ENCODE results near the gene NCAPD2. TPM values are rescaled to one million over a fixed set of nuclear protein-coding genes. Genes with fewer than 3 reads are reported as not detected.

The NCAPD2 gene
- total and polyA plus RNA-seq, 4 donors, result 5.8 to 30.7 (median 15.8) TPM

DNA sequence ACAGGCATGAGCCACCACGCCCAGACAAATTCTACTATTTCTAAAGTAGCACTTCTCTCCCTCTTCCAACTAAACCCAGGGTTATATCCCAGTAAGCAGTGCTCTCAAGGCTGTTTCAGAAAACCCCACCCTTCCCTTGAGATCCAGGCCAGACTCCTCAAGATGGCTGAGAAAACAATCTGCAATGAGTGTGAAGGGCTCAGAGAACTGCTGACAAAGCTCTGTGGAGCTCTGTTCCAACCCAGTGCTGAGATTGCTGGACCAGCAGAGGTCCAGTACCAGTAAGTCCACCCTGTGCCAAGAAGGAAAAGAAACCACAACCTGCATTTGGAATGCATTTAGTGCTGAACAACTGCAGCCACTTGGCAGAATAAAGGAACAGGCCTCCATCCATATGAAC lies 65.6 kb downstream of the NCAPD2 start:
- peaks cover 0 to 7% (median 0%) of the 10 kb centered on the region in 5 donors for H3K4me1 ChIP-seq (ENCODE audit: control insufficient read depth in 5 of 5, insufficient read depth in 5 of 5, low read length in 5 of 5)
- H3K27ac ChIP-seq (ENCODE audit: low read depth in 1 of 2, low read length in 1 of 2), result no peak overlapping the region
- no peak for ATAC-seq (ENCODE audit: insufficient read depth, low FRiP score)
- peaks cover 33 to 49% (median 47%) of the 10 kb centered on the region in 4 donors for H3K36me3 ChIP-seq (ENCODE audit: control insufficient read depth in 4 of 4, insufficient read depth in 4 of 4, low read length in 4 of 4)
- DNase-seq, result no peak
- no peak overlapping the region for H3K9ac ChIP-seq (ENCODE audit: insufficient read depth in 1 of 2, low read length in 2 of 2)
- TF ChIP-seq, protein P1, sequence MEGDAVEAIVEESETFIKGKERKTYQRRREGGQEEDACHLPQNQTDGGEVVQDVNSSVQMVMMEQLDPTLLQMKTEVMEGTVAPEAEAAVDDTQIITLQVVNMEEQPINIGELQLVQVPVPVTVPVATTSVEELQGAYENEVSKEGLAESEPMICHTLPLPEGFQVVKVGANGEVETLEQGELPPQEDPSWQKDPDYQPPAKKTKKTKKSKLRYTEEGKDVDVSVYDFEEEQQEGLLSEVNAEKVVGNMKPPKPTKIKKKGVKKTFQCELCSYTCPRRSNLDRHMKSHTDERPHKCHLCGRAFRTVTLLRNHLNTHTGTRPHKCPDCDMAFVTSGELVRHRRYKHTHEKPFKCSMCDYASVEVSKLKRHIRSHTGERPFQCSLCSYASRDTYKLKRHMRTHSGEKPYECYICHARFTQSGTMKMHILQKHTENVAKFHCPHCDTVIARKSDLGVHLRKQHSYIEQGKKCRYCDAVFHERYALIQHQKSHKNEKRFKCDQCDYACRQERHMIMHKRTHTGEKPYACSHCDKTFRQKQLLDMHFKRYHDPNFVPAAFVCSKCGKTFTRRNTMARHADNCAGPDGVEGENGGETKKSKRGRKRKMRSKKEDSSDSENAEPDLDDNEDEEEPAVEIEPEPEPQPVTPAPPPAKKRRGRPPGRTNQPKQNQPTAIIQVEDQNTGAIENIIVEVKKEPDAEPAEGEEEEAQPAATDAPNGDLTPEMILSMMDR (IDR thresholded peaks at IDR 0.05; ENCODE audit: control extremely low read depth, extremely low read depth), result no peak
- no peaks in the 10 kb centered on the region for H3K9me3 ChIP-seq (ENCODE audit: control insufficient read depth in 4 of 4, insufficient read depth in 3 of 4, low read length in 3 of 4)
- 70 to 86% methylated on average over 1 of the region's 1 CpG for WGBS, 2 donors
- H3K27me3 ChIP-seq (ENCODE audit: control insufficient read depth in 3 of 3, insufficient read depth in 3 of 3, low read length in 2 of 3), result no peaks in the 10 kb centered on the region
- H3K4me3 ChIP-seq, result no peak overlapping the region

DNA sequence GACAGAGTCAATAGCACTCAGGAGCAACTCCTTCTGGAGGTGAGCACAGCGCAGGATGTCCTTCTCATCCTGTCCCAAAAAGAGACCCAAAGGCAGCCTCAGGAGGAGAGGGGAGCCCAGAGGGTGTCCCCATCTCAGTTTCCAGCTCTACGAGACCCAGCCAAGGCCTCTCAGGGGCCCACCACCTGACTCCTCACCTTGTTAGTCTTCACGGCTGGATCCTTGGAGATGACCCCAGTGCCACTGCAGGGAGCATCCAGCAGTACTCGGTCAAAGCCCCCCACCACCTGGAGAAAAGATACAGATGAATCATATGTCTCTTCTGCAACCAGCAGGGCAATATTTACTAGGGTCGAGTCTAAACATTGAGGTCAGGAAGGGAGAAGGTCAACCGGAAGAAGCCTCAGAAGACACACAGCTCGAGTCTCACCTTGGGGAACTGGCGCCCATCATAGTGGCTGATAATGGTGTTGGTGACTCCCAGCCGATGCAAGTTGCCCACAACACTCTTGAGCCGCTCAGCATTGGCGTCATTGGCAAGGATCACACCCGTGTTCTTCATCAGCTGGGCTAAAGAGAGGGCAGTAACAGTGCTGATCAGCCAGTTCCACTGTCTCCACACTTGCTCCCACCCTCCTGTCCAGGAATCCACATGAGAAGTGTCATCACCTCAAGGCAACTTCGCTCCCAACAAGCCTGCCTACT lies 66.8 kb downstream of the NCAPD2 start:
- no peaks in the 10 kb centered on the region for H3K27me3 ChIP-seq (ENCODE audit: control insufficient read depth in 3 of 3, insufficient read depth in 3 of 3, low read length in 2 of 3)
- no peak overlapping the region for H3K4me3 ChIP-seq
- H3K4me1 ChIP-seq (ENCODE audit: control insufficient read depth in 5 of 5, insufficient read depth in 5 of 5, low read length in 5 of 5), result no peaks in the 10 kb centered on the region
- H3K9me3 ChIP-seq (ENCODE audit: control insufficient read depth in 4 of 4, insufficient read depth in 3 of 4, low read length in 3 of 4), result no peaks in the 10 kb centered on the region
- H3K36me3 ChIP-seq (ENCODE audit: control insufficient read depth in 4 of 4, insufficient read depth in 4 of 4, low read length in 4 of 4), result peaks cover 36 to 50% (median 49%) of the 10 kb centered on the region in 4 donors
- WGBS, 2 donors, result 93 to 97% methylated on average over 13 of the region's 13 CpGs
- ATAC-seq (ENCODE audit: insufficient read depth, low FRiP score), result no peak
- H3K9ac ChIP-seq (ENCODE audit: insufficient read depth in 1 of 2, low read length in 2 of 2), result no peak overlapping the region
- TF ChIP-seq, protein P1 (IDR thresholded peaks at IDR 0.05; ENCODE audit: control extremely low read depth, extremely low read depth), result no peak
- no peak for DNase-seq
- no peak overlapping the region for H3K27ac ChIP-seq (ENCODE audit: low read depth in 1 of 2, low read length in 1 of 2)

DNA sequence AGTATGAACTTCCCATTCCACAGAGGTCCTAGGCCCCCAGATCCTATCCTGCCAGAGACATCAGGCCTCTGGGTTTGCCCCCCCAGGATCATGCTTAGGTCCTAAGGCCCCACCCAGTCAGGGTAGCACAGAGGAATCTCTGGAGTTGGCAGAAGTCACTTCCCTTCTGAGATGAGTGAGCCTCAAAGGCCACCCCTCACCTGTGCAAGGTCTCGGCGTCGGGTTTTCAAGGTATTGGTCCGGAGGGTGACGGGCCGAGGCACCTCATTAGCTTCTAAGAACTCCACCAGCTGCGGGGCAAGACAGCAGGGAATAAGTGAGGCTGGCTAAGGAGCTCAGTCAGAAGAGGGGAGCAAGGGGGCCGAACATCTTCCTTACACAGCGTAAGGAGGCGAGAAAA lies 69.0 kb downstream of the NCAPD2 start:
- Histone ChIP-seq H3K4me3 (no peak overlapping the region), H3K4me1 (ENCODE audit: control insufficient read depth in 5 of 5, insufficient read depth in 5 of 5, low read length in 5 of 5) (peaks cover 0 to 9% (median 6%) of the 10 kb centered on the region in 5 donors), H3K27me3 (ENCODE audit: control insufficient read depth in 3 of 3, insufficient read depth in 3 of 3, low read length in 2 of 3) (no peaks in the 10 kb centered on the region), H3K9ac (ENCODE audit: insufficient read depth in 1 of 2, low read length in 2 of 2) (no peak overlapping the region), H3K36me3 (ENCODE audit: control insufficient read depth in 4 of 4, insufficient read depth in 4 of 4, low read length in 4 of 4) (peaks cover 36 to 49% (median 46%) of the 10 kb centered on the region in 4 donors), H3K27ac (ENCODE audit: low read depth in 1 of 2, low read length in 1 of 2) (no peak overlapping the region), H3K9me3 (ENCODE audit: control insufficient read depth in 4 of 4, insufficient read depth in 3 of 4, low read length in 3 of 4) (no peaks in the 10 kb centered on the region)
- 96% methylated on average over 10 of the region's 10 CpGs for WGBS, 2 donors
- no peak for ATAC-seq (ENCODE audit: insufficient read depth, low FRiP score)
- TF ChIP-seq, protein P1 (IDR thresholded peaks at IDR 0.05; ENCODE audit: control extremely low read depth, extremely low read depth), result no peak
- no peak for DNase-seq
